Measurements from ENCODE around the gene BCL2L13. TPM values are rescaled to one million over a fixed set of nuclear protein-coding genes. Genes with fewer than 3 reads are reported as not detected.
"Not testable (repeated sequence)": the region's sequence is repeated elsewhere in the genome, so short reads cannot be mapped to it uniquely, and the experiment has no call there.

The BCL2L13 gene
- total RNA-seq, 1 donor from 2014 or later = 40.8 TPM

DNA sequence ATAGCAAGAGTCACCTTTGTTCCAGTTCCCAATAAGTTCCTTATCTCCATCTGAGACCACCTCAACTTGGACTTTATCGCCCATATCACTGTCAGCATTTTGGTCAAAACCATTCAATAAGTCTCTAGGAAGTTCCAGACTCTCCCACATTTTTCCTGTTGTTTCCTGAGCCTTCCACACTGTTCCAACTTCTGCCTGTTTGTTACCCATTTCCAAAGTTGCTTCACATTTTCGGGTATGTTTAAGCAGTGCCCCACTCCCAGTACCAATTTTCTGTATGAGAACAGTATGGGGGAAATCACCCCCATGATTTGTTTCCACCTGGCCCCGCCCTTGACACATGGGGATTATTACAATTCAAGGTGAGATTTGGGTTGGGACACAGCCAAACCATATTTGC lies 26.7 kb downstream of the BCL2L13 start:
- H3K9me3 ChIP-seq = no peaks in the 10 kb centered on the region
- no peak for TF ChIP-seq CTCF (IDR thresholded peaks at IDR 0.05)
- peaks cover 26% of the 10 kb centered on the region for H3K36me3 ChIP-seq
- ATAC-seq (no peak), DNase-seq (no peak)
- no peak overlapping the region for H3K4me3 ChIP-seq
- H3K27me3 ChIP-seq = no peaks in the 10 kb centered on the region
- no peaks in the 10 kb centered on the region for H3K4me1 ChIP-seq
- intact Hi-C loops (cut with DNase I) = no loop called here
- H3K27ac ChIP-seq = no peak overlapping the region

DNA sequence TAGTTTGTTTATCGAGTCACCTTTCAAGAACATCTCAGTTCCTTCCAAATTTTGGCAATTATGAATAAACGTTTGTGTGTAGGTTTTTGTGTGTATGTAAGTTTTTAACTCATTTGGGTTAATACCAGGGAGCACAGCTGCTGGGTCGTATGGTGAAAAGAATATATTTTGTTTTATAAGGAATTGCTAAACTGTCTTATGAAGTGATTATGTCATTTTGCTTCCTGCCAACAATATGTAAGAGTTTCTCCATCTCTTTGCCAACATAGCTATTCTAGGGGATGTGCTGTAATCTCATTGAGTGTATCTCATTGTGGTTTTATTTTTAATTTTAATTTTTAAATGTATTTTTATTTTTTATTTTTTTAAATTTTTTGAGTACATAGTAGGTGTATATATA lies 27.3 kb downstream of the BCL2L13 start:
- intact Hi-C loops (cut with DNase I) = no loop called here
- no peak for ATAC-seq
- H3K27ac ChIP-seq = no peak overlapping the region
- H3K27me3 ChIP-seq = no peaks in the 10 kb centered on the region
- peaks cover 30% of the 10 kb centered on the region for H3K36me3 ChIP-seq
- H3K4me3 ChIP-seq = no peak overlapping the region
- no peak for DNase-seq
- no peak for TF ChIP-seq CTCF (IDR thresholded peaks at IDR 0.05)
- H3K4me1 ChIP-seq = no peaks in the 10 kb centered on the region
- no peaks in the 10 kb centered on the region for H3K9me3 ChIP-seq

DNA sequence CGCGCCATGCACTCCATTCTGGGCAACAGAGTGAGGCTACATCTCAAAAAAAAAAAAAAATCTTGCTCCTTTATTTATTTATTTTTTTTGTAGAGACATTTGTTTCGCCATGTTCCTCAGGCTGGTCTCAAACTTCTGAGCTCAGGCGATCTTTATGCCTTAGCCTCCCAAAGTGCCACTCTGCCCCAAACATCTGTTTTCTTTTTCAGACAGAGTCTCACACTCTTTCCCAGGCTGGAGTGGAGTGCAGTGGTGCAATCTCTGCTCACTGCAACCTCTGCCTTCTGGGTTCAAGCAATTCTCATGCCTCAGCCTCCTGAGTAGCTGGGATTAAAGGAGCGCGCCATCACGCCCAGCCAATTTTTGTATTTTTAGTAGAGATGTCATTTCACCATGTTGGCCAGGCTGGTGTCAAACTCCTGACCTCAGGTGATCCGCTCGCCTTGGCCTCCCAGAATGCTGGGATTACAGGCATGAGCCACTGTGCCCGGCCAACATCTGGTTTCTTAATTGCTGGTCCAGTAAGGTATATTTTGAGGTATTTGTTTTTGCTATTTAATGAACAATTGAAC lies 33.0 kb downstream of the BCL2L13 start:
- intact Hi-C loops (cut with DNase I); H3K4me1 ChIP-seq; H3K4me3 ChIP-seq; H3K27ac ChIP-seq; DNase-seq; ATAC-seq; H3K36me3 ChIP-seq; H3K9me3 ChIP-seq; H3K27me3 ChIP-seq: not testable (repeated sequence)

DNA sequence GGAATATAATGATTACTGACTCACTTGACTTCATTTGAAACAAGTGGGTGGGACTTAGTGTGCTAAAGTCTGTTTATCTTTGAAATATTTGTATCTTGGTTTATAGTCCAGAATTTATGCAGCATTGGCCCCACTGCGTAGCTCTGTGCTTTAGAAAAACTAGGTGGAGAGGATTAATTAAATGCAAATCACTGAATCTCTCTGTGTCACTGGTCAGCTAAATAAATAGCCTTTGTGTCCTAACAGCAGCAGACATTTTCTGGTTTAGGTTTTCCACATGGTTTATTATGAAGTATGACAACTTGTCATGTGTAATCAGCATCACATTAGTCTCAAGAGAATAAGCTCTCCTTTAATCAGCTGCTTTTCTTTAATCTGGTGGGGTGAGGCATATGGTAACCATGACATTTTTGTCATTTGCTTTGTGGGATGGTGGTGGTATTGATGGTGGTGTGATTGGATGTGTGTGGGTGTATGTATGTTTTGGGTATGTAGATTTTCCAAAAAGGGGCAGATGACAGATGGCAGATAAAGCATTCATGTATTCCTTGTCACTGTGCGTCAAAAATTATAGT lies 33.9 kb downstream of the BCL2L13 start:
- intact Hi-C loops (cut with DNase I) = no loop called here
- ATAC-seq (no peak), DNase-seq (no peak)
- TF ChIP-seq CTCF (IDR thresholded peaks at IDR 0.05) = no peak
- no peaks in the 10 kb centered on the region for H3K9me3 ChIP-seq
- no peaks in the 10 kb centered on the region for H3K27me3 ChIP-seq
- peaks cover 5% of the 10 kb centered on the region for H3K36me3 ChIP-seq
- no peak overlapping the region for H3K4me3 ChIP-seq
- no peak overlapping the region for H3K27ac ChIP-seq
- peaks cover 4% of the 10 kb centered on the region for H3K4me1 ChIP-seq

DNA sequence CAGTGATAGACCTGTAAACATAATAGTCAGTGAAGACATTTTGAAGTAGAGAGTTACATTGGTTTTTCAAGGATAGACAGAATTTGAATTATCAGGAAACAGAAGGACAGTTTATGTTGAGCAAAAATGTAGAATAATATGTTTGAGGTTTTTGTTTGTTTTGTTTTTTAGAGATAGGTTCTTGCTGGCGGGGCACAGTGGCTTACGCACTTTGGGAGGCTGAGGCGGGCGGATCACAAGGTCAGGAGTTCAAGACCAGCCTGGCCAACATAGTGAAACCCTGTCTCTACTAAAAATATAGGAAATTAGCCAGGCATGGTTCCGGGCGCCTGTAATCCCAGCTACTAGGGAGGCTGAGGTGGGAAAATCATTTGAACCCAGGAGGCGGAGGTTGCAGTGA lies 35.6 kb downstream of the BCL2L13 start:
- ATAC-seq = no peak
- Histone ChIP-seq H3K27ac (no peak overlapping the region), H3K9me3 (no peaks in the 10 kb centered on the region), H3K4me3 (no peak overlapping the region), H3K36me3 (peaks cover 5% of the 10 kb centered on the region), H3K4me1 (peaks cover 4% of the 10 kb centered on the region), H3K27me3 (no peaks in the 10 kb centered on the region)
- TF ChIP-seq CTCF (IDR thresholded peaks at IDR 0.05) = no peak
- intact Hi-C loops (cut with DNase I) = no loop called here
- no peak for DNase-seq

GRCh38 chr22:17675584-17675983 lies 37.0 kb downstream of the BCL2L13 start:
- TF ChIP-seq CTCF (IDR thresholded peaks at IDR 0.05) = no peak
- Histone ChIP-seq H3K36me3 (peaks cover 2% of the 10 kb centered on the region), H3K4me3 (no peak overlapping the region), H3K27me3 (no peaks in the 10 kb centered on the region), H3K4me1 (peaks cover 4% of the 10 kb centered on the region), H3K9me3 (no peaks in the 10 kb centered on the region), H3K27ac (no peak overlapping the region)
- DNase-seq = no peak
- intact Hi-C loops (cut with DNase I) = no loop called here
- no peak for ATAC-seq

All from upper lobe of right lung (tissue), 1 donor.